IMR-90 (cell line): ENCODE results near the gene SETD2. TPM values are rescaled to one million over a fixed set of nuclear protein-coding genes. Genes with fewer than 3 reads are reported as not detected.
A peak's percentile ranks its signal among the peaks of the same experiment; 100 is the strongest.

Experiments
- ATAC-seq: fragments of 200-7000 bp; cut with Tn5 transposase; 2 replicates; pipeline ENCODE4 v1.9.1; 2020; ENCODE audit warnings: low read depth, mild to moderate bottlenecking, moderate library complexity
- BruUV-seq: library from RNA; stranded (reverse); fragments of 400-500 nt; replicated peaks from 2 replicates; lab custom pipeline; 2021; lab: Mats Ljungman, UMichigan
- CTCF ChIA-PET: fragments of 300-600 bp; formaldehyde crosslinking; extraction: SDS; loops from one replicate; lab custom pipeline; 2021; ENCODE audit warnings: antibody characterized with exemption; lab: Yijun Ruan, JAX
- POLR2A ChIA-PET: fragments of 300-600 bp; sonication (Branson Sonifier 250); formaldehyde crosslinking; loops from one replicate; lab custom pipeline; 2022; ENCODE audit warnings: antibody characterized with exemption; ENCODE audit not compliant: unreplicated experiment; lab: Charles Lee
- DNase-seq: peaks from one replicate; pipeline ENCODE4 v3.0.0; 2013
- H2AFZ ChIP-seq: replicated peaks from 2 replicates; pipeline ENCODE3; 2013; ENCODE audit warnings: low read length, mild to moderate bottlenecking; ENCODE audit not compliant: poor library complexity
- H2AK5ac ChIP-seq: 2 replicates; pipeline ENCODE4 v1.6.1; 2013; ENCODE audit warnings: low read depth, low read length, inconsistent platforms
- H2AK9ac ChIP-seq: replicated peaks from 2 replicates; pipeline ENCODE3; 2013; ENCODE audit warnings: mild to moderate bottlenecking, low read depth, low read length, moderate library complexity; ENCODE audit not compliant: poor library complexity
- H2BK120ac ChIP-seq: 2 replicates; pipeline ENCODE4 v1.6.1; 2013; ENCODE audit warnings: low read depth, low read length, inconsistent platforms
- H2BK15ac ChIP-seq: 3 replicates; pipeline ENCODE4 v1.6.1; 2013; ENCODE audit warnings: low read depth, low read length, inconsistent platforms
- H2BK20ac ChIP-seq: 2 replicates; pipeline ENCODE4 v1.6.1; 2013; ENCODE audit warnings: low read depth, mild to moderate bottlenecking, inconsistent platforms, low read length, moderate library complexity
- H2BK5ac ChIP-seq: 2 replicates; pipeline ENCODE4 v1.6.1; 2013; ENCODE audit warnings: mild to moderate bottlenecking, low read depth, low read length, inconsistent platforms; ENCODE audit not compliant: poor library complexity, severe bottlenecking
- H3K14ac ChIP-seq: replicated peaks from 2 replicates; pipeline ENCODE4 v1.6.1; 2013; ENCODE audit warnings: low read depth, low read length, inconsistent platforms
- H3K18ac ChIP-seq: 2 replicates; pipeline ENCODE4 v1.6.1; 2013; ENCODE audit warnings: low read depth, low read length, control low read depth
- H3K23ac ChIP-seq: 2 replicates; pipeline ENCODE4 v1.6.1; 2013; ENCODE audit warnings: low read depth, low read length, inconsistent platforms
- H3K27ac ChIP-seq: 2 replicates; pipeline ENCODE4 v1.5.1; 2013; ENCODE audit warnings: mild to moderate bottlenecking, control low read depth, low read length; ENCODE audit not compliant: insufficient read depth
- H3K27me3 ChIP-seq: 2 replicates; pipeline ENCODE4 v1.6.1; 2013; ENCODE audit warnings: low read length; ENCODE audit not compliant: control insufficient read depth, insufficient read depth
- H3K36me3 ChIP-seq: 2 replicates; pipeline ENCODE4 v1.6.1; 2013; ENCODE audit warnings: low read length, mixed read lengths; ENCODE audit not compliant: control insufficient read depth, insufficient read depth
- H3K4ac ChIP-seq: 2 replicates; pipeline ENCODE4 v1.6.1; 2013; ENCODE audit warnings: low read depth, low read length, inconsistent platforms
- H3K4me1 ChIP-seq: 2 replicates; pipeline ENCODE4 v1.6.1; 2013; ENCODE audit warnings: low read length, mixed read lengths; ENCODE audit not compliant: control insufficient read depth, insufficient read depth
- H3K4me2 ChIP-seq: 2 replicates; pipeline ENCODE4 v1.6.1; 2013; ENCODE audit warnings: low read depth, mild to moderate bottlenecking, control low read depth, low read length, moderate library complexity
- H3K4me3 ChIP-seq: 2 replicates; pipeline ENCODE4 v1.5.1; 2013; ENCODE audit warnings: low read depth, mild to moderate bottlenecking, control low read depth, low read length, moderate library complexity; ENCODE audit not compliant: insufficient read depth
- H3K56ac ChIP-seq: 2 replicates; pipeline ENCODE4 v1.6.1; 2013; ENCODE audit warnings: low read length, inconsistent platforms; ENCODE audit not compliant: insufficient read depth; ENCODE audit errors: extremely low read depth
- H3K79me1 ChIP-seq, 2 experiments: 2 replicates each; pipeline ENCODE4 v1.6.1; 2013; ENCODE audit warnings: low read length in 2 of 2, inconsistent platforms in 1 of 2, low read depth in 1 of 2
- H3K9ac ChIP-seq: 2 replicates; pipeline ENCODE4 v1.6.1; 2013; ENCODE audit warnings: low read depth, low read length, control low read depth
- H3K9me1 ChIP-seq: 2 replicates; pipeline ENCODE4 v1.6.1; 2013; ENCODE audit warnings: low read length, inconsistent platforms; ENCODE audit not compliant: insufficient read depth
- H3K9me3 ChIP-seq: 2 replicates; pipeline ENCODE4 v1.6.1; 2013; ENCODE audit warnings: low read length; ENCODE audit not compliant: control insufficient read depth, insufficient read depth
- H4K20me1 ChIP-seq: 2 replicates; pipeline ENCODE4 v1.6.1; 2013; ENCODE audit warnings: low read length, inconsistent platforms; ENCODE audit not compliant: insufficient read depth
- H4K5ac ChIP-seq: 2 replicates; pipeline ENCODE4 v1.6.1; 2013; ENCODE audit warnings: mild to moderate bottlenecking, low read depth, low read length, control low read depth
- H4K8ac ChIP-seq, 2 experiments: 2 replicates each; pipeline ENCODE4 v1.6.1; 2013; ENCODE audit warnings: low read depth in 2 of 2, low read length in 2 of 2, control low read depth in 1 of 2, inconsistent platforms in 1 of 2
- H4K91ac ChIP-seq: 2 replicates; pipeline ENCODE4 v1.6.1; 2013; ENCODE audit warnings: low read depth, low read length, inconsistent platforms; ENCODE audit not compliant: insufficient read depth
- CEBPB ChIP-seq: IDR thresholded peaks from 2 replicates; pipeline ENCODE4 v1.6.1; 2012; ENCODE audit warnings: low read depth, low read length, improper control_type of control experiment
- SMC3 ChIP-seq: fragments of 150-350 bp; IDR thresholded peaks from 2 replicates; pipeline ENCODE4 v1.6.1; 2016; ENCODE audit warnings: low read depth, mild to moderate bottlenecking, antibody characterized with exemption, low read length, moderate library complexity
- WGBS, 2 experiments: methylation state at CpG; one replicate each; pipeline versions ENCODE4 v1.1.5 to v1.1.7; 2013; ENCODE audit warnings: missing lambda C conversion rate in 2 of 2; ENCODE audit not compliant: insufficient read length in 1 of 2; ENCODE audit errors: extremely low coverage in 2 of 2; 5-methylcytosine and 5-hydroxymethylcytosine counted together
- dilution Hi-C: fragments of 300-500 bp; cut with HindIII; formaldehyde crosslinking; loops from one replicate; pipeline ENCODE4 v1.14.3; 2018; ENCODE audit warnings: low sequenced_read_pairs; ENCODE audit not compliant: unreplicated experiment
- in situ Hi-C: fragments of 300-500 bp; cut with MboI; formaldehyde crosslinking; loops from 3 replicates; pipeline ENCODE4 v1.14.3; 2019; ENCODE audit warnings: low sequenced_read_pairs, inconsistent platforms, mixed read lengths
- intact Hi-C: fragments of 100-400 bp; cut with micrococcal nuclease; formaldehyde crosslinking; loops from 2 replicates; pipeline ENCODE4 v1.10.0; 2022
- polyA plus RNA-seq, 3 experiments: library from polyadenylated mRNA; depleted of rRNA; stranded (reverse); fragments of >200 nt; gene quantifications; 2 replicates each; pipeline ENCODE4 v1.2.3, GENCODE V29; 2012; ENCODE audit warnings: low replicate concordance in 1 of 3
- total RNA-seq: library from RNA; depleted of rRNA; stranded (reverse); fragments of >200 nt; gene quantifications from 2 replicates; pipeline ENCODE4 v1.2.3, GENCODE V29; 2012

The SETD2 gene
- total and polyA plus RNA-seq, 2 of the 4 experiments (the other 2 are of a cell fraction), result 18.3 to 20.1 TPM

GRCh38 chr3:47000922-47001730, 162.8 kb downstream of the SETD2 start:
- Histone ChIP-seq H3K18ac (no peak overlapping the region), H4K91ac (no peak overlapping the region), H3K9me1 (peaks cover 6% of the 10 kb centered on the region; the same call in 1 of the 2 replicates), H3K4ac (no peak overlapping the region), H3K23ac (no peak overlapping the region), H4K5ac (no peak overlapping the region), H4K20me1 (no peaks in the 10 kb centered on the region; the same call in 1 of the 2 replicates), H2AFZ (no peak overlapping the region), H2BK15ac (no peak overlapping the region), H3K27ac (no peak overlapping the region), H3K27me3 (no peaks in the 10 kb centered on the region), H3K4me2 (no peak overlapping the region), H2BK5ac (no peak overlapping the region), H2AK9ac (no peak overlapping the region), H3K9me3 (no peaks in the 10 kb centered on the region), H3K4me3 (no peak overlapping the region), H2AK5ac (no peak overlapping the region), H2BK20ac (no peak overlapping the region), H4K8ac (no peak overlapping the region), H3K4me1 (peaks cover 5% of the 10 kb centered on the region; the same call in 1 of the 2 replicates), H3K36me3 (peaks cover 5% of the 10 kb centered on the region; the same call in 1 of the 2 replicates), H3K9ac (no peak overlapping the region), H3K56ac (no peak overlapping the region), H3K14ac (no peak overlapping the region), H2BK120ac (no peak overlapping the region), H3K79me1 (no peaks in the 10 kb centered on the region)
- no peak for DNase-seq
- CTCF ChIA-PET, result no interaction called here
- dilution Hi-C loops (no loop called here), in situ Hi-C loops (no loop called here), intact Hi-C loops (no loop called here)
- TF ChIP-seq SMC3, result no peak
- TF ChIP-seq CEBPB, result peak; percentile 59
- 95% methylated on average over 4 of the region's 25 CpGs; no CpG with 5 or more reads in 1 of the 2 experiments for WGBS, 2 experiments
- ATAC-seq, result no peak
- BruUV-seq, result no TSS peak
- POLR2A ChIA-PET, result no interaction called here
